Right atrium auricular region (tissue), 2 donors: ENCODE data around the gene FAM149A. TPM values are rescaled to one million over a fixed set of nuclear protein-coding genes. Genes with fewer than 3 reads are reported as not detected.

Experiments used
- DNase-seq: peaks from one replicate; pipeline ENCODE4 v3.0.0-alpha.2; 2019; ENCODE audit warnings: low spot score
- H3K27ac ChIP-seq, 2 donors: fragments of 200-600 bp; sonication (generic); 1 replicate in 1 of 2; 2 replicates in 1 of 2; pipeline ENCODE4 v1.5.1; 2016 to 2019
- H3K27me3 ChIP-seq, 2 donors: fragments of 200-600 bp; sonication (generic); one replicate each; pipeline versions ENCODE4 v1.5.1 to v1.6.0; 2017 to 2019
- H3K36me3 ChIP-seq: fragments of 200-600 bp; sonication (generic); one replicate; pipeline ENCODE4 v1.5.1; 2016
- H3K4me1 ChIP-seq, 2 donors: fragments of 200-600 bp; sonication (generic); one replicate each; pipeline versions ENCODE4 v1.5.1 to v1.6.0; 2017 to 2019
- H3K4me3 ChIP-seq, 2 donors: fragments of 200-600 bp; sonication (generic); 1 replicate in 1 of 2; 2 replicates in 1 of 2; pipeline ENCODE4 v1.5.1; 2017 to 2019; ENCODE audit warnings: mild to moderate bottlenecking in 1 of 2, moderate library complexity in 1 of 2
- H3K9me3 ChIP-seq, 2 donors: fragments of 200-600 bp; sonication (generic); one replicate each; pipeline ENCODE4 v1.5.1; 2019
- CTCF ChIP-seq, 2 donors: fragments of 200-600 bp; sonication (generic); IDR thresholded peaks; one replicate each; pipeline ENCODE4 v1.5.1; 2019; ENCODE audit warnings: antibody characterized with exemption in 2 of 2
- total RNA-seq, 2 donors: library from RNA; depleted of rRNA; stranded (reverse); fragments of >200 nt; gene quantifications; one replicate each; pipeline ENCODE4 v1.1.0, GENCODE V29; 2016

The FAM149A gene
- total RNA-seq, 2 donors from 2014 or later = 6.7 to 6.8 TPM

GRCh38 chr4:186137196-186137794 is 32.8 kb downstream of the FAM149A start:
- Histone ChIP-seq H3K4me3 (no peak overlapping the region), H3K36me3 (no peaks in the 10 kb centered on the region), H3K4me1 (no peaks in the 10 kb centered on the region), H3K9me3 (no peaks in the 10 kb centered on the region), H3K27me3 (no peaks in the 10 kb centered on the region), H3K27ac (no peak overlapping the region)
- TF ChIP-seq CTCF (IDR thresholded peaks at IDR 0.05) = peak; percentile 53 to 79
- DNase-seq = no peak

- Histone ChIP-seq H3K36me3 (no peaks in the 10 kb centered on the region), H3K4me3 (peak overlapping the region; percentile 51 to 59), H3K9me3 (no peaks in the 10 kb centered on the region), H3K4me1 (peaks cover 0 to 17% of the 10 kb centered on the region in 2 donors), H3K27me3 (no peaks in the 10 kb centered on the region), H3K27ac (peak overlapping the region; percentile 62 to 65)
- peak; percentile 62 for DNase-seq
- TF ChIP-seq CTCF (IDR thresholded peaks at IDR 0.05) = no peak
Measured at GRCh38 chr4:186144198-186144945, 39.9 kb downstream of the FAM149A start.

GRCh38 chr4:186144946-186145569 is 40.6 kb downstream of the FAM149A start:
- Histone ChIP-seq H3K27me3 (no peaks in the 10 kb centered on the region), H3K9me3 (no peaks in the 10 kb centered on the region), H3K36me3 (no peaks in the 10 kb centered on the region), H3K4me1 (peaks cover 0 to 17% of the 10 kb centered on the region in 2 donors), H3K4me3 (peak overlapping the region; percentile 51 to 59), H3K27ac (peak overlapping the region; percentile 47 to 82)
- TF ChIP-seq CTCF (IDR thresholded peaks at IDR 0.05) = no peak
- DNase-seq = peak; percentile 72

- H3K4me1 ChIP-seq = peaks cover 0 to 17% of the 10 kb centered on the region in 2 donors
- no peak for DNase-seq
- no peak for TF ChIP-seq CTCF (IDR thresholded peaks at IDR 0.05)
- H3K36me3 ChIP-seq = no peaks in the 10 kb centered on the region
- no peaks in the 10 kb centered on the region for H3K9me3 ChIP-seq
- no peak overlapping the region for H3K4me3 ChIP-seq
- H3K27ac ChIP-seq = no peak overlapping the region
- H3K27me3 ChIP-seq = no peaks in the 10 kb centered on the region
Measured at GRCh38 chr4:186146458-186146857, 42.0 kb downstream of the FAM149A start.

GRCh38 chr4:186148336-186148975 is 44.0 kb downstream of the FAM149A start:
- Histone ChIP-seq H3K27ac (no peak overlapping the region), H3K4me3 (no peak overlapping the region), H3K4me1 (peaks cover 0 to 17% of the 10 kb centered on the region in 2 donors), H3K27me3 (no peaks in the 10 kb centered on the region), H3K36me3 (no peaks in the 10 kb centered on the region), H3K9me3 (no peaks in the 10 kb centered on the region)
- TF ChIP-seq CTCF (IDR thresholded peaks at IDR 0.05) = no peak
- DNase-seq = no peak
